ENCODE measurements around the gene OR10V1. TPM values are rescaled to one million over a fixed set of nuclear protein-coding genes. Genes with fewer than 3 reads are reported as not detected.

OR10V1 gene
- total and polyA plus RNA-seq, 2 donors (not counting 1 experiment from before 2014, with no cell fraction given) = not detected

GRCh38 chr11:59671471-59671870 is 42.2 kb downstream of the OR10V1 start:
- H3K36me3 ChIP-seq (ENCODE audit: control insufficient read depth, insufficient read depth, low read length) = no peaks in the 10 kb centered on the region
- H3K9ac ChIP-seq (ENCODE audit: insufficient read depth, low read length) = no peak overlapping the region
- H3K4me1 ChIP-seq (ENCODE audit: control insufficient read depth, extremely low read depth, insufficient read depth, low read length) = no peaks in the 10 kb centered on the region
- no peaks in the 10 kb centered on the region for H4K20me1 ChIP-seq (ENCODE audit: control insufficient read depth, extremely low read depth, insufficient read depth, low read length)
- H3K9me3 ChIP-seq (ENCODE audit: control insufficient read depth, insufficient read depth, low read depth, low read length) = no peaks in the 10 kb centered on the region
- H2AFZ ChIP-seq (ENCODE audit: low read length) = no peak overlapping the region
- no peaks in the 10 kb centered on the region for H3K27me3 ChIP-seq (ENCODE audit: control insufficient read depth, insufficient read depth, low read length)
- H3K4me3 ChIP-seq (replicated peaks in 1 of 4; ENCODE audit: control extremely low read depth in 1 of 4, insufficient read depth in 1 of 4, low read depth in 3 of 4, low read length in 4 of 4) = no peak overlapping the region
- DNase-seq (ENCODE audit: low read depth in 2 of 2) = no peak
- peaks cover 19% of the 10 kb centered on the region for H3K79me2 ChIP-seq (ENCODE audit: control insufficient read depth, insufficient read depth, low read length)
- no peak overlapping the region for H3K27ac ChIP-seq (ENCODE audit: insufficient read depth, low read length)
- no peak overlapping the region for H3K4me2 ChIP-seq (ENCODE audit: extremely low read depth, insufficient read depth, low read length)
- TF ChIP-seq EZH2 (IDR thresholded peaks at IDR 0.05; ENCODE audit: low read length, missing control alignments) (no peak), CTCF (conservative IDR thresholded peaks at IDR 0.05 in 1 of 2, IDR thresholded peaks at IDR 0.05 in 1 of 2; ENCODE audit: low read depth in 1 of 2, low read length in 2 of 2) (no peak)

- H3K79me2 ChIP-seq (ENCODE audit: control insufficient read depth, insufficient read depth, low read length) = peaks cover 28% of the 10 kb centered on the region
- peak; percentile 59 to 72 for DNase-seq (ENCODE audit: low read depth in 2 of 2)
These were observed 44.0 kb downstream of the OR10V1 start for GRCh38 chr11:59669611-59670009.

GRCh38 chr11:59668950-59669610 is 44.6 kb downstream of the OR10V1 start, which contains the start of gene PATL1:
Gene PATL1 (minus strand): TSS chr11:59669037. CDS start chr11:59668895, 142 bp downstream.
- Histone ChIP-seq H4K20me1 (ENCODE audit: control insufficient read depth, extremely low read depth, insufficient read depth, low read length) (no peaks in the 10 kb centered on the region), H3K9me3 (ENCODE audit: control insufficient read depth, insufficient read depth, low read depth, low read length) (no peaks in the 10 kb centered on the region), H3K9ac (ENCODE audit: insufficient read depth, low read length) (peak within 1 kb of the TSS; percentile 84), H3K4me1 (ENCODE audit: control insufficient read depth, extremely low read depth, insufficient read depth, low read length) (no peaks in the 10 kb centered on the region), H3K4me2 (ENCODE audit: extremely low read depth, insufficient read depth, low read length) (peak within 1 kb of the TSS; percentile 95), H3K27me3 (ENCODE audit: control insufficient read depth, insufficient read depth, low read length) (no peaks in the 10 kb centered on the region), H3K4me3 (replicated peaks in 1 of 4; ENCODE audit: control extremely low read depth in 1 of 4, insufficient read depth in 1 of 4, low read depth in 3 of 4, low read length in 4 of 4) (peak within 1 kb of the TSS; percentile 46 to 85 (median 66)), H2AFZ (ENCODE audit: low read length) (peak within 1 kb of the TSS; percentile 57), H3K79me2 (ENCODE audit: control insufficient read depth, insufficient read depth, low read length) (peaks cover 31% of the 10 kb centered on the region), H3K36me3 (ENCODE audit: control insufficient read depth, insufficient read depth, low read length) (peaks cover 4% of the 10 kb centered on the region), H3K27ac (ENCODE audit: insufficient read depth, low read length) (peak within 1 kb of the TSS; percentile 90)
- DNase-seq (ENCODE audit: low read depth in 2 of 2) = peak; percentile 97 to 99
- TF ChIP-seq EZH2 (IDR thresholded peaks at IDR 0.05; ENCODE audit: low read length, missing control alignments) = no peak
- no peak for TF ChIP-seq CTCF (conservative IDR thresholded peaks at IDR 0.05 in 1 of 2, IDR thresholded peaks at IDR 0.05 in 1 of 2; ENCODE audit: low read depth in 1 of 2, low read length in 2 of 2)

More at GRCh38 chr11:59669611-59670009, 44.0 kb downstream of the OR10V1 start:
- no peaks in the 10 kb centered on the region for H3K27me3 ChIP-seq (ENCODE audit: control insufficient read depth, insufficient read depth, low read length)
- H3K9ac ChIP-seq (ENCODE audit: insufficient read depth, low read length) = peak overlapping the region; percentile 63
- no peak for TF ChIP-seq CTCF (conservative IDR thresholded peaks at IDR 0.05 in 1 of 2, IDR thresholded peaks at IDR 0.05 in 1 of 2; ENCODE audit: low read depth in 1 of 2, low read length in 2 of 2)
- TF ChIP-seq EZH2 (IDR thresholded peaks at IDR 0.05; ENCODE audit: low read length, missing control alignments) = no peak
- H3K27ac ChIP-seq (ENCODE audit: insufficient read depth, low read length) = peak overlapping the region; percentile 90
- H3K4me2 ChIP-seq (ENCODE audit: extremely low read depth, insufficient read depth, low read length) = peak overlapping the region; percentile 95
- no peaks in the 10 kb centered on the region for H3K9me3 ChIP-seq (ENCODE audit: control insufficient read depth, insufficient read depth, low read depth, low read length)
- H2AFZ ChIP-seq (ENCODE audit: low read length) = peak overlapping the region; percentile 57
- no peaks in the 10 kb centered on the region for H3K4me1 ChIP-seq (ENCODE audit: control insufficient read depth, extremely low read depth, insufficient read depth, low read length)
- no peaks in the 10 kb centered on the region for H4K20me1 ChIP-seq (ENCODE audit: control insufficient read depth, extremely low read depth, insufficient read depth, low read length)
- H3K4me3 ChIP-seq (replicated peaks in 1 of 4; ENCODE audit: control extremely low read depth in 1 of 4, insufficient read depth in 1 of 4, low read depth in 3 of 4, low read length in 4 of 4) = peak overlapping the region; percentile 46 to 85 (median 62)
- H3K36me3 ChIP-seq (ENCODE audit: control insufficient read depth, insufficient read depth, low read length) = peaks cover 4% of the 10 kb centered on the region
